A673 (cell line): ENCODE measurements around the gene VWF. TPM values are rescaled to one million over a fixed set of nuclear protein-coding genes. Genes with fewer than 3 reads are reported as not detected.

Experiments
- Bru-seq: library from RNA; stranded (reverse); fragments of 400-500 nt; gene quantifications from one replicate; lab custom pipeline; 2021; lab: Mats Ljungman, UMichigan
- BruChase-seq, 2 experiments: library from RNA; stranded (reverse); fragments of 400-500 nt; gene quantifications; one replicate each; lab custom pipeline; 2021; lab: Mats Ljungman, UMichigan
- BruUV-seq: library from RNA; stranded (reverse); fragments of 400-500 nt; replicated peaks from 2 replicates; lab custom pipeline; 2021; lab: Mats Ljungman, UMichigan
- CTCF ChIA-PET: fragments of 300-600 bp; sonication (Branson Sonifier 250); formaldehyde crosslinking; loops from one replicate; lab custom pipeline; 2022; ENCODE audit warnings: antibody characterized with exemption; lab: Charles Lee
- POLR2A ChIA-PET: fragments of 300-600 bp; sonication (Branson Sonifier 250); formaldehyde crosslinking; loops from one replicate; lab custom pipeline; 2022; ENCODE audit warnings: antibody characterized with exemption; ENCODE audit not compliant: low non-redundant PET; lab: Charles Lee
- DNase-seq: peaks from one replicate; pipeline ENCODE4 v3.0.0-alpha.2; 2015; ENCODE audit warnings: low spot score
- H3K27ac ChIP-seq: fragments of 200-600 bp; sonication (generic); 2 replicates; pipeline ENCODE4 v1.5.1; 2016; ENCODE audit warnings: mixed run types, low read depth, mild to moderate bottlenecking, mixed read lengths, antibody characterized with exemption, low read length; ENCODE audit not compliant: poor library complexity, severe bottlenecking
- H3K27me3 ChIP-seq: fragments of 200-600 bp; sonication (generic); replicated peaks from 2 replicates; pipeline ENCODE4 v1.6.1; 2017; ENCODE audit warnings: mixed run types, low read depth, mild to moderate bottlenecking, mixed read lengths, antibody characterized with exemption, low read length; ENCODE audit not compliant: insufficient read depth, poor library complexity
- H3K36me3 ChIP-seq: fragments of 200-600 bp; sonication (generic); 2 replicates; pipeline ENCODE4 v1.6.1; 2016; ENCODE audit warnings: mixed run types, mild to moderate bottlenecking, mixed read lengths, antibody characterized with exemption, low read length; ENCODE audit not compliant: insufficient read depth, poor library complexity, severe bottlenecking
- H3K4me1 ChIP-seq: fragments of 200-600 bp; sonication (generic); 2 replicates; pipeline ENCODE4 v1.6.1; 2017; ENCODE audit warnings: mixed run types, mild to moderate bottlenecking, mixed read lengths, antibody characterized with exemption, low read length; ENCODE audit not compliant: insufficient read depth, poor library complexity, severe bottlenecking
- H3K4me3 ChIP-seq: fragments of 200-600 bp; sonication (generic); 2 replicates; pipeline ENCODE4 v1.5.1; 2016; ENCODE audit warnings: low read depth, mixed run types, mild to moderate bottlenecking, mixed read lengths, low read length; ENCODE audit not compliant: poor library complexity, severe bottlenecking
- H3K9me3 ChIP-seq: fragments of 200-600 bp; sonication (generic); 2 replicates; pipeline ENCODE4 v1.6.1; 2016; ENCODE audit warnings: mixed run types, low read depth, mild to moderate bottlenecking, mixed read lengths, antibody characterized with exemption, low read length; ENCODE audit not compliant: poor library complexity, severe bottlenecking
- CTCF ChIP-seq: fragments of 300-800, 200-600 bp; sonication (generic); conservative IDR thresholded peaks from 2 replicates; pipeline ENCODE4 v1.5.1; 2017; ENCODE audit warnings: low read depth, mild to moderate bottlenecking, antibody characterized with exemption, low read length, moderate library complexity, mixed read lengths
- EZH2 ChIP-seq: fragments of 200-600 bp; sonication (generic); IDR thresholded peaks from 2 replicates; pipeline ENCODE4 v1.6.1; 2017; ENCODE audit warnings: borderline replicate concordance, low read depth, mild to moderate bottlenecking, mixed read lengths, antibody characterized with exemption, low read length; ENCODE audit not compliant: poor library complexity, severe bottlenecking
- intact Hi-C: fragments of 100-400 bp; cut with micrococcal nuclease; formaldehyde crosslinking; loops from one replicate; pipeline ENCODE4 v1.10.0; 2022; ENCODE audit not compliant: unreplicated experiment
- long read RNA-seq: library from polyadenylated mRNA; stranded (forward); transcript quantifications from one replicate; pipeline ENCODE4 v2.0.0, GENCODE V29; 2022
- total RNA-seq: library from RNA; stranded (reverse); gene quantifications from 2 replicates; pipeline ENCODE4 v1.2.3, GENCODE V29; 2021

VWF gene
- not detected in 2 replicates for total RNA-seq
- Bru-seq, nascent RNA = percentile 6 among the genes with signal in this experiment
- percentile 2 among the genes with signal in this experiment for BruChase-seq, experiment 1, labeled RNA remaining after a 2-hour chase
- percentile 3 among the genes with signal in this experiment for BruChase-seq, experiment 2, labeled RNA remaining after a 6-hour chase
- long read RNA-seq = 0 reads

GRCh38 chr12:6124411-6125309 is at the start of gene VWF:
Gene VWF, minus strand, starts transcription at chr12:6124670. Its CDS starts 1,474 bp downstream, at chr12:6123196.
- Histone ChIP-seq H3K4me1 (no peaks in the 10 kb centered on the region), H3K4me3 (no peak within 1 kb of the TSS), H3K27me3 (no peaks in the 10 kb centered on the region), H3K9me3 (no peaks in the 10 kb centered on the region), H3K27ac (no peak within 1 kb of the TSS), H3K36me3 (no peaks in the 10 kb centered on the region)
- ChIA-PET POLR2A (no interaction called here), CTCF (no interaction called here)
- DNase-seq = no peak
- TF ChIP-seq CTCF (no peak), EZH2 (no peak)
- intact Hi-C loops = no loop called here
- BruUV-seq = no TSS peak

GRCh38 chr12:6172862-6173261 is 48.4 kb upstream of the VWF start:
- TF ChIP-seq CTCF (no peak), EZH2 (no peak)
- Histone ChIP-seq H3K4me3 (no peak overlapping the region), H3K36me3 (no peaks in the 10 kb centered on the region), H3K4me1 (no peaks in the 10 kb centered on the region), H3K27me3 (no peaks in the 10 kb centered on the region), H3K27ac (no peak overlapping the region), H3K9me3 (no peaks in the 10 kb centered on the region)
- CTCF ChIA-PET = no interaction called here
- POLR2A ChIA-PET = no interaction called here
- no TSS peak for BruUV-seq
- no peak for DNase-seq
- intact Hi-C loops = no loop called here

- no peaks in the 10 kb centered on the region for H3K9me3 ChIP-seq
- H3K36me3 ChIP-seq = no peaks in the 10 kb centered on the region
- H3K4me3 ChIP-seq = no peak overlapping the region
- POLR2A ChIA-PET = no interaction called here
- CTCF ChIA-PET = no interaction called here
- H3K4me1 ChIP-seq = no peaks in the 10 kb centered on the region
- intact Hi-C loops = no loop called here
- no peak for DNase-seq
- TF ChIP-seq EZH2 (no peak), CTCF (no peak)
- no TSS peak for BruUV-seq
- no peaks in the 10 kb centered on the region for H3K27me3 ChIP-seq
- no peak overlapping the region for H3K27ac ChIP-seq
Observed at GRCh38 chr12:6172086-6172485, 47.6 kb upstream of the VWF start.
